G401 (cell line): ENCODE measurements around the gene LSP1. TPM values are rescaled to one million over a fixed set of nuclear protein-coding genes. Genes with fewer than 3 reads are reported as not detected.
"Not testable (repeated sequence)": the region's sequence is repeated elsewhere in the genome, so short reads cannot be mapped to it uniquely, and the experiment has no call there.

ENCODE experiments used
- DNase-seq: peaks from one replicate; pipeline ENCODE4 v3.0.0-alpha.2; 2015; ENCODE audit warnings: low spot score
- in situ Hi-C: cut with HindIII; loops from 2 replicates; pipeline ENCODE4 v1.10.0; 2016; ENCODE audit warnings: low sequenced_read_pairs, mixed read lengths
- total RNA-seq: library from RNA; depleted of rRNA; stranded (reverse); fragments of >200 nt; shearing (Covaris generic); gene quantifications from 2 replicates; pipeline ENCODE4 v1.2.3, GENCODE V29; 2014; rRNA removed

LSP1 gene
- total RNA-seq, 1 experiment from 2014 or later: 0.20 TPM

- in situ Hi-C loops: no loop called here
- DNase-seq: no peak
Measured at GRCh38 chr11:1932105-1932480, 79.2 kb downstream of the LSP1 start.

- in situ Hi-C loops: no loop called here
- DNase-seq: no peak
Measured at GRCh38 chr11:1932681-1933080, 79.8 kb downstream of the LSP1 start.

- in situ Hi-C loops: no loop called here
- no peak for DNase-seq
Measured at GRCh38 chr11:1933416-1934334, 80.8 kb downstream of the LSP1 start.

GRCh38 chr11:1934335-1935155 is 81.7 kb downstream of the LSP1 start:
- DNase-seq: no peak
- in situ Hi-C loops: no loop called here

- DNase-seq: no peak
- in situ Hi-C loops: no loop called here
Measured at GRCh38 chr11:1935156-1936071, 82.5 kb downstream of the LSP1 start.

GRCh38 chr11:1936072-1936780 is 83.3 kb downstream of the LSP1 start:
- no peak for DNase-seq
- in situ Hi-C loops: no loop called here

GRCh38 chr11:1936781-1937615 is 84.1 kb downstream of the LSP1 start:
- in situ Hi-C loops: no loop called here
- DNase-seq: no peak

- in situ Hi-C loops: no loop called here
Measured at GRCh38 chr11:1937616-1938342, 84.9 kb downstream of the LSP1 start.

GRCh38 chr11:1938343-1939005 is 85.6 kb downstream of the LSP1 start:
- DNase-seq: no peak
- in situ Hi-C loops: no loop called here

More at GRCh38 chr11:1937616-1938342, 84.9 kb downstream of the LSP1 start:
- no peak for DNase-seq

- in situ Hi-C loops: no loop called here
- DNase-seq: no peak
Measured at GRCh38 chr11:1939006-1939625, 86.2 kb downstream of the LSP1 start.

GRCh38 chr11:1939788-1940187 is 86.9 kb downstream of the LSP1 start:
- in situ Hi-C loops: not testable (repeated sequence)

More at GRCh38 chr11:1939788-1940187, 86.9 kb downstream of the LSP1 start:
- DNase-seq: not testable (repeated sequence)

Other genes starting within 250 kb of the LSP1 start
- not detected in 2 replicates for gene KRTAP5-3, start 244.6 kb upstream of the LSP1 start, total RNA-seq
- gene KRTAP5-4, start 230.9 kb upstream of the LSP1 start, total RNA-seq: not detected in 2 replicates
- gene KRTAP5-5, start 223.3 kb upstream of the LSP1 start, total RNA-seq: not detected in 2 replicates
- gene KRTAP5-6, start 155.9 kb upstream of the LSP1 start, total RNA-seq: not detected in 2 replicates
- not detected in 2 replicates for gene IFITM10, start 102.5 kb upstream of the LSP1 start, total RNA-seq
- 192 and 219 TPM in 2 replicates for gene CTSD, start 89.2 kb upstream of the LSP1 start, total RNA-seq
- not detected in 2 replicates for gene SYT8, start 18.1 kb upstream of the LSP1 start, total RNA-seq
- gene TNNI2, start 14.1 kb upstream of the LSP1 start, total RNA-seq: not detected in 2 replicates
- gene PRR33, start 38.8 kb downstream of the LSP1 start, total RNA-seq: not detected in 2 replicates
- not detected in 2 replicates for gene TNNT3, start 66.6 kb downstream of the LSP1 start, total RNA-seq
- 250 and 320 TPM in 2 replicates for gene MRPL23, start 94.2 kb downstream of the LSP1 start, total RNA-seq
- gene H19, start 144.8 kb downstream of the LSP1 start, total RNA-seq: 17.0 and 19.9 TPM in 2 replicates